Spleen (tissue), 7 donors: ENCODE results near the gene TMEM63C.

Experiments used
- CTCF ChIP-seq, 11 experiments: fragments of 200-600 bp in 7 of 11; fragments of 450-650 bp in 4 of 11; sonication (generic) in 4 of 11; IDR thresholded peaks in 8 of 11; conservative IDR thresholded peaks in 3 of 11; 1 replicate in 7 of 11; 2 replicates in 4 of 11; pipeline versions ENCODE4 v1.4.0 to v1.8.0; 2016 to 2021; ENCODE audit warnings: antibody characterized with exemption in 11 of 11, inconsistent platforms in 4 of 11, mild to moderate bottlenecking in 1 of 11
- POLR2A ChIP-seq, 3 donors: fragments of 450-650 bp; IDR thresholded peaks; one replicate each; pipeline ENCODE4 v1.5.1; 2017; ENCODE audit warnings: antibody characterized with exemption in 3 of 3, mild to moderate bottlenecking in 1 of 3
- POLR2AphosphoS5 ChIP-seq, 3 donors: sonication (generic); formaldehyde crosslinking; IDR thresholded peaks; one replicate each; pipeline ENCODE4 v1.5.1; 2017; ENCODE audit warnings: antibody characterized with exemption in 3 of 3
- donor health status: DM: no; HTN: no; CAD: no; lungs with moderate emphysema.
- donor health status: DM: no; HTN: no; CAD: no.
- donor health status: DM: no; HTN: no; CAD: no.

- no peak for TF ChIP-seq CTCF (IDR thresholded peaks at IDR 0.05 in 8 of 11, conservative IDR thresholded peaks at IDR 0.05 in 3 of 11)
- TF ChIP-seq POLR2A (IDR thresholded peaks at IDR 0.05): no peak
- no peak for TF ChIP-seq POLR2AphosphoS5 (IDR thresholded peaks at IDR 0.05)
These were observed 93.5 kb downstream of the TMEM63C start for GRCh38 chr14:77275041-77275580.
